GM18499 (cell line): ENCODE data around the gene NUP133.

Experiments used
- ATAC-seq: cut with Tn5 transposase; IDR thresholded peaks from one replicate; pipeline ENCODE4 v1.9.1; 2021; ENCODE audit warnings: moderate number of reproducible peaks; ENCODE audit not compliant: insufficient read depth, unreplicated experiment

The NUP133 gene

GRCh38 chr1:229392936-229393335, 115.2 kb downstream of the NUP133 start:
- ATAC-seq = no peak
